Left forelimb (tissue), 1 donor: ENCODE results near the gene SLAMF6.

ENCODE experiments used
- DNase-seq: peaks from one replicate; pipeline ENCODE4 v3.0.0-alpha.2; 2018; ENCODE audit warnings: low spot score

SLAMF6 gene

DNA sequence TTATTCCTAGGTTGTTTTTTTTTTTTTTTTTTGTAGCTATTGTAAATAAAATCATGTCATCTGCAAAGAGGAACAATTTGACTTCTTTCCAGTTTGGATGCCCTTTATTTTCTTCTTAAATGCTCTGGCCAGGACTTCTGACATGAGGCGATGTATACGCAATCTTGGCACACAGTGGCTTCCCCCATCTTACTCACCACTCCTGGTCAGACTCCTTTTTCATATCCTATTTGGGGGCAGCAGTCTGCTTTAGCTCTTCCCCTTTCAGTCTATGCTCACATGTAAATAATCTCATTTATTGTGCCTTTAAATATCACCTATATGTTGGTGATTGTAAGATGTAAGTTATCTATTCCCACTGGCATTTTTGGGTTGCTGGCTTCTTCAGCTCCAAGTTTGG, 56.1 kb downstream of the SLAMF6 start:
- no peak for DNase-seq

DNA sequence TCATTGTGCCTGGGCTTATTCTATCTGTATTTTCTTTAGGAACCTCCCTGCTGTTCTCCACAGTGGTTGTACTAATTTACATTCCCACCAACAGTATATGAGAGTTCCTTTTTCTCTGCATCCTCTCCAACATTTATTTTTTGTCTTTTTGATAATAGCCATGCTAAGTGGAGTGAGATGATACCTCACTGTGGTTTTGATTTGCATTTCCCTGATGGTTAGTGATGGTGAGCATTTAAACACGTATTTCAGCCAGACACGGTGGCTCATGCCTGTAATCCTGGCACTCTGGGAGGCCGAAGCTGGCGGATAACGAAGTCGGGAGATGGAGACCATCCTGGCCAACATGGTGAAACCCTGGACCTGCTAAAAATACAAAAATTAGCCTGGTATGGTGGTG, 57.9 kb downstream of the SLAMF6 start:
- no peak for DNase-seq

DNA sequence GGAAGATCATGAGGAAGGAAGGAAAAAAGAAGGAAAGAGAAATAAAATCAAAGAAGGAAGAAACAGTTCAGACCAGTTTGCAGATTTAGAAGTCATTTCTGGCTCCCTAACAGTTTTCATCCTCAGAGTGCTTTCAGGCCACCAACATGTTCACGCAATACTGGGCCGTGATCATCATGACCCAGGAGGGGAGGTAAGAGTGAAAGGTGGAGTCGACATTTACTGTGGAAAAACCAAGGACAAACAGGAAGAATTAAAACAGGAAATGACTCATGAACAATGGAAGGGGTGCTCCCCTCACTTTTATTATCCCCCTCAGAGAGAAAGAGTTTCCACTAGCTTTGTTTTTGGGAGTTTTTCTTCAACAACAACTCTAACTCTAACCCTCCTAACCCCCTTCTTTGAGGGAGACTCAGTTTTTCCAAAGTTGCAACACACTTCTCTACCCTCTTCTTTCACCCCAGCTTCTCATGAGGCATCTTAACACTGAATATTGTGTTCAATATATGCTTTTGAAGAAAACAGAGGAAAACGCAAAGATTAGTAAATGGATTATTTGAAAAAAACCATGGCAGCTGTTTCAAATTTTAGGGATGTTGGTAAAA, 62.3 kb downstream of the SLAMF6 start:
- no peak for DNase-seq

DNA sequence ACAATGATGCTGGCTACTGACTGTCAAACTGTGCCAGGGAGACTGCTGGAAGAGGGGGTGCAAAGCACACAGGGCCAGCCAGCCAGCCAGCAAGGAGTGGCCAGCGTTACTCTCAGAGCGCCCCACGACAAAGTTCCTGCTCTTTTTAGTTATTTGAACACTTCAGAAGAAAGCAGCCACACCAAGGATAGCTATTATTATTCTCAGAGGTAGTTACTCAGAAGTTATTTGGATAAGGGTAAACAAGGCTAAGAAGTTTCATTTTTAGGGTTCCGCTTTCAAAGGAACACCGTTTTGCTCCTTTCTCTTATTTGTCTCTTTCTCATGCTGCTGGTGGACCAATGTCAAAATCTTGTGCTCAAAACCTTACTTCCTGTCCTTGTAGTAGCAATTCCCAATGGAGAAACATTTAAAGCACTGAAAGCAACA, 62.8 kb downstream of the SLAMF6 start:
- no peak for DNase-seq

DNA sequence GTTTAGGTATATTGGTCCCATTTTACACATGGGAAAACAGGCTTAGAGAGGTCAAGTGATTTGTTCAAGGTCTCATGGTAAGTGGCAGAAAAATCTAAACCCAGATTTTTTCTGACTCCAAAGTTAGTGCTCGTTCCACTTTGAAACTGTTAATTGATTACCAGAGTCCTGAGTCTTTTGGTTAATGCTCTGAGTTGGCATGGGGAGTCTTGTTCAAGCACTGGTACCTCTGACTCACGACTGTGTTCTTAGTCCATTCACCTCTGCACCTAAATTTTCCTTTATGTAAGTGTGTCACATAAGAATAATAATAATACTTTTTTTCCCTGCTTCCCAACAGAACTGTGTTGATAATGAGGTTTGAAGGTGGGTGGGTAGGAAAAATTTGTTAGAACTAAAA, 63.4 kb downstream of the SLAMF6 start:
- no peak for DNase-seq

DNA sequence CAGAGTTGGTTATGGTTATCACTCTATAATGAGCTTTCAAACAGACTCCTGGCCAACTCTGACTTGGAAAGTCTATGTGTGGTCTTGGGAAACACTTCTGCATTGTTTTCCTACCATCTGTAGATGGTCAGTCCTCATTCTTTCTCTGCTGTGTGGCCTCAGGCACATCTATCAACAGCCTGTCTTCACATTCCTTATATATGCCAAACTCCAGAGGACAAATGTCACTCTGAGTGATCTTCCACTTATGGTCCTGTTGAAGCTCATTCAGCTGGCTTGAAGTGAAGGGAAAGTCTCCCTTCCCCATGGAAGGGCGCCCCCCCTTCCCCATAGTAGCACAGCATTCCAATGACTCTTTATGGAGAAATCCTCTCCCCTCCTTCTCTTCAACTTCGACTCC, 64.0 kb downstream of the SLAMF6 start:
- no peak for DNase-seq

DNA sequence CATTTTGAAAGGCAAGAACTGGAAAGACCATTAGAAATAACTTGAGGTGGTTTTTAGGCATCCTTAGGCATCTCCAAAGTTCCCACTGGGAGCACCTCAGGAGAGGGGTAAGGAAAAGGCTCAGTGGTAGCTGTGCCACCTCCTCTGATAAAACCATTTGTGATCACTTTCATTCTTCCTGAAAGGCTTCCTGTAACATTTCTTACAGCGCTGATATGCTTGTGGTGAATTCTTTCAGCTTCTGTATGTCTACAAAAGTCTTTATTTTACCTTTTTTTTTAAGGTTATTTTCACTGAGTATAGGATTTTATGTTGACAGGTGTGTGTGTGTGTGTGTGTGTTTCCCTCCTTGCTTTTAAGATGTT, 67.9 kb downstream of the SLAMF6 start:
- DNase-seq = no peak

DNA sequence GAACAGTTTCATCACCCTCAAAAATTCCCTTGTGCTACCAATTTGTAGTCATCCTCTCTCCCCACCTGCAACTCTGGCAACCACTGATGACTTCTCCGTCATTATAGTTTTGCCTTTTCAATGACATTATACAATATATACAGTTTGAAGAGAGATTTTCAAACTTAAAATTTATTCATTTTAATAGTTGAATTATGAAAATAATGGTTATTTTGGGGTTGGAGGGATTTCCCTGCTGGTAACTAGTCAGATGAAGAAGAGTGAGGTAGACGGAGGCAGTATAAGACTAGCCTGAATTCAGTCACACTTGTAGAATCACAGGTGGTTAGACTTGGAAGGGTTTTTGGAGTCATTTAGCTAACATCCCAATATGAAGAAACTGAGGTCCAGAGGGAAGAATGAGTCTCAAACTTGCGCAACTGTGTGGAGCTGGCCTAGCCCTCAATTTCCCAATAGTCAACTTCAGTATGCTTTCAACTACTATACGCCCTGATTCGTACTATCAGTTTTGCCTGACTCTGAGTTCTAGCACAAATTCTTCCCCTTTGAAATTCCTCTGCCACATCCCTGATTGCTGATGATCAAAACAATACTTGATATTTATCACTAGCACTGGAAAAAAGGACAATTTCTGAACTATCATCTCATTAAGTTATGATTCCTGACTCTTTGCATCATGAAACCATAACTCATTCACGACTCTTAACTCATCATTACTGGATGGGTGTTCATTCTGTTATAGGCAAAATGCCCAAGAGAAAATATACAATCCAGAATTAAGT, 68.5 kb downstream of the SLAMF6 start:
- no peak for DNase-seq

DNA sequence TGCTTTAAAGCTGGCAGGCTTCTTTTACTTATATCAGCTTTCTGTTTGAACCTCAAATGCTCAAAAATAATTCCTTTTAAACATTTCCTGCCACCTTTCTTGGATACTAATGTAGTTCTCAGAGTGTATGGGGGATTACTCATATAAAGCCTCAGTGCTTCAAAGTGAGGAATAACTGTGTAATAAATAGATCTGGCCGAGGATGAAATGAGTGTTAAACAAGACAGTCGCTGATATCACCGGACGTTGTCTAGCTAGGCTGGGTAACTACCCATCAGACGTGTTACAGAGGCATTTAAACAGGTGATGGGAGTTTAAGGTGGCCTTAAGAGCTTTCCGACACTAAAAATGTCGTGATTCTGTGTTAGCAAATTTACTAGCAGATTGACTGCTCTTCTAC, 69.6 kb downstream of the SLAMF6 start:
- DNase-seq = no peak

DNA sequence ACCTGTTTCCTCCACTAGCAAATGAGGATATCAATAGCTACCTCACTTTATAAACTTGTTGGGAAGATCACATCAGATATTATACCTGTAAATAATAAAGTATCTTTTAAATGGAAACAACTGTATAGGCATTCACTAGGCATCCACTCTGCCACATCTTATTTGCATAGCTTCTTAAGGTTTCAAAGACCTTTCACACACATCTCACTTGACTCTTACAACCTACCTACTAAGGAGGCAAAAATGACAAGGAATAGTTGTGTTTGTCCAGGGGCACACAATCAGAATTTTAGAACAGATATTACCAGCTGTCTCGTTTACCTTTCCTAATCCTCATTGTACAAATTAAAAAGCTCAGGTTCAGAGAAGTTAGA, 71.2 kb downstream of the SLAMF6 start:
- no peak for DNase-seq

DNA sequence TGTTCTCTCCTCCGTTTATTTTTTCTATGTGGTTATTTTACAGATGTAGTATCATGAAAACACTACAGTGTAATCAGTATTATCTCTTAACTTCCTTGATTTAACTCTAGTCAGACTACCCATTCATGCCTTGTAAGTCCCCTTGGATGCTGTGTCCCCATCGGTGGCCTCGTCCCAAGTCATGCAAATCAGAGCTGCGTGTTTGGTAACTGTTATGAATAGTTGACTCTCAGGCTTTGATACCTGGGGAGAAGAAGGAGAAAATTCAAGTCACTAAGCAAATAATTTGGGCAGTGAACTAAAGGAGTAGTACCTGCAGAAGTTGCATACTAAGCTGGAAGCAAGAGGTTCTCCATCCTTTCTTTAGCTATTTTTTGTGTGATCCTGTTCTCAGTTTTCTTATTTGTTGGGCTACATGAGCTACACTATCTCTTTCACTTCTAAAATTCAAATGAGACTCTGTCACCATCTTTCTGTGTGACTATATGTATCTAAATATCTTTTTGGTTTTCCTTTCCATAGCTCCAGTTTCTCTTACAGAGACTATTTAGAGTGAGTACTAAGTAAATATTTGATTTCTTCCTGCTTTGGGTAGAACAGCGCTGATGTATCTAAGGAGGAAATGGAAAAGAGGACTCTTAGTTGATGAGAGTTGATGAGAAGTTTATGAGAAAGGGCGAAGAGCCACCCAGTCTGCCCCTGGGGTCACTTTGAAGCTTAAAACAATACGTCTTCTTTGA, 71.8 kb downstream of the SLAMF6 start:
- no peak for DNase-seq

DNA sequence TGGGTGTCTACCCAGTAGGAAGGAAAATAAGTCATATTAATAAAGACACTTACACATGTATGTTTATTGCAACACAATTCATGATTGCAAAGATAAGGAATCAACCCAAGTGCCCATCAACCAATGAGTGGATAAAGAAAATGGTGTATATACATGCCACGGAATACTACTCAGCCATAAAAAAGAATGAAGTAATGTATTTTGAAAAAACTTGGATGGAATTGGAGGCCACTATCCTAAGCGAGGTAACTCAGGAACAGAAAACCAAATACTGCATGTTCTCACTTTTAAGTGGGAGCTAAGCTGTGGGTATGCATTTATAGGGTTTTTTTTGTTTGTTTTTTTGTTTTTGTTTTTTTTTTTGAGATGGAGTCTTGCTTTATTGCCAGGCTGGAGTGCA, 73.6 kb downstream of the SLAMF6 start:
- no peak for DNase-seq

DNA sequence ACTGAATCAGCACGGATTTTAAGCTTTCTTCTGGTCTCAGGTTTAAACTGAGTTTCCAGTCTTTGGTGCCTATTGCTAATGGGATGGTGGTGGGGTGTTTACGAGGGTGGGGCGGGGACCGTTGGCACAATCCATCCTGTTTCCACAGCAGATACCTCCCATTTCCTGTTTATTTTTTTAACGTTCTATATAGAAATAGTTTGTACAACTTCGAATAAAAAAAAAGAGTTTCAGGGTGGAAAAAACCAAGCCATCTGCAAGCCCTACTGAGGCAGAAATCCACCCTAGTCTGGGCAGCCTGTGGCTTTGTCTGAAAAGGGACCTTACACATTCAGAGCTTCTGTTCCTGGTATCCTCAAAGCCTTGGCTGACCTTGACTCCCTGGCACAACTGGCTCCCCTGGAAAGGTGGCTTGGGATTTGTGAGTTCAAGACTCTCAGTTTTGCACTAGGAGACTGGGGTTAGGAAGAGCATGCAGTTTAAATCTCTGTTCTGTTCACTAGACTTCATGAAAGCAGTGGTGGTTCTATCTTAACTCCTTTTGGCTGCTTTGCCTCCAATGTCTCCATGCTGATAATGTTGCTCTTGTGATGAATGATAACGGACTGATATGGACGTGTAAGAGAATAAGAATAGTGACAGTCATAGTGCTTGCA, 76.0 kb downstream of the SLAMF6 start:
- no peak for DNase-seq

DNA sequence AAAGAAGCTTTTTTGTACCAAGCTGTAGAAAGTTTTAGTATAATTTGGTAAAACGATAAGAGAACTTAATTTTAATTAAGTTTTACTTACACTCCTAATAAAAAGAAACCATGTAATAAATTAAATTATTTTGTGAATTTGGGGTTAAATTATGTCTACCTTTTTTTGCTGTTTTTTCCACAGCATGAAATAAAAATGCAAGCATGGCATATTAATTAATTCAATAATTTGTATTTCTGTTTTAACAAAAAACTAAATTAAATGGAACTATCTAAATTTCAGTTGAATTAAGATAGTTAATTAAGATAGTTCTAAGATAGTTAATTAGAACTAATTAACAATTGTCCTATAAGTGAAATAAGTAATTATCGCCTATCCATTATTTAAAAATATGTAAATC, 83.3 kb downstream of the SLAMF6 start:
- no peak for DNase-seq

DNA sequence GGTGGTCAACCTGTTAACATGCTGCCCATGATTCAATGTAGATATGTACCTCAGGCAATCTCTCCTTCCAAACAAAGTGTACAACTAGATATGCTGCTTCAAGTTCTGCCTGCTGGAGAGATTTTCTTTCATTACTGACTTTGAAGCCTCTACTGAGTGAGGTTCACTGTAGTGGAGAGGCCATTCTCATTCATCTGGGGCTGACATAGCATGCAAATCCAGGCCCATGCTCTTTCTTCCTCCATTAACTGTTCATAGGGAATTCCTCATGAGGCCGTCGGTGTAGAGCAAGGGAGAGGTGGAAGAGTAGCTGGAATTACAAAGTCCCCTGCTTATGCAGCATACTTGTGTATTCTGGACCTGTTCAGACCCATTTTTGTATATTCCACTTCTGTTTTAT, 84.1 kb downstream of the SLAMF6 start:
- no peak for DNase-seq

DNA sequence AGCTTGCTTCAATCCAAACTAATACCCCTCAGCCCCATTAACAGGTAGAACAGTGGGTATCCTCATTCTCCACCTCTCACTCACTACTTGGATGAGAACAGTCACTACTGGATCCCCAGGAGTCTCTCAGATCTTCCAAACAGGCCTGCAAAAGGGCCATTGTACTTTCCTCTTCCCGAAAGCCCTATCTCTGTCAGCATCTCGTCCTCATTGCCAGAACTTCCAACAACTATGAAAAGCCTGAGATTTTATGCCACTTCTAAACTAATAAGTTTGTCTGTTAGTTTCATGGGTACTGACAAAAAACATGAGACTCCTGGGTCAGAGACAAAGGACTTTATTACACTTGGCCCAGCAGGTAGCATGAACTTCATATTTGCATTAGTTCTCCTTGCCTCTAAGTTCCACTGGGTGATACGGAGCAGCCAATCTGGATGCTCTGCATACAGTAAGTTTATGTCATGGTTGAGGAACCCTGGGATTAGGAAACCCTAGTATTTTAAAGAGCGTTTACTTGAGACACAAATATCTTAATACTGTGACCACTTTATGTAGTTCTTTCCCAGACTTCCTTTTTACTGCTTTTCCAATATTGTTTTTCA, 84.6 kb downstream of the SLAMF6 start:
- DNase-seq = no peak

DNA sequence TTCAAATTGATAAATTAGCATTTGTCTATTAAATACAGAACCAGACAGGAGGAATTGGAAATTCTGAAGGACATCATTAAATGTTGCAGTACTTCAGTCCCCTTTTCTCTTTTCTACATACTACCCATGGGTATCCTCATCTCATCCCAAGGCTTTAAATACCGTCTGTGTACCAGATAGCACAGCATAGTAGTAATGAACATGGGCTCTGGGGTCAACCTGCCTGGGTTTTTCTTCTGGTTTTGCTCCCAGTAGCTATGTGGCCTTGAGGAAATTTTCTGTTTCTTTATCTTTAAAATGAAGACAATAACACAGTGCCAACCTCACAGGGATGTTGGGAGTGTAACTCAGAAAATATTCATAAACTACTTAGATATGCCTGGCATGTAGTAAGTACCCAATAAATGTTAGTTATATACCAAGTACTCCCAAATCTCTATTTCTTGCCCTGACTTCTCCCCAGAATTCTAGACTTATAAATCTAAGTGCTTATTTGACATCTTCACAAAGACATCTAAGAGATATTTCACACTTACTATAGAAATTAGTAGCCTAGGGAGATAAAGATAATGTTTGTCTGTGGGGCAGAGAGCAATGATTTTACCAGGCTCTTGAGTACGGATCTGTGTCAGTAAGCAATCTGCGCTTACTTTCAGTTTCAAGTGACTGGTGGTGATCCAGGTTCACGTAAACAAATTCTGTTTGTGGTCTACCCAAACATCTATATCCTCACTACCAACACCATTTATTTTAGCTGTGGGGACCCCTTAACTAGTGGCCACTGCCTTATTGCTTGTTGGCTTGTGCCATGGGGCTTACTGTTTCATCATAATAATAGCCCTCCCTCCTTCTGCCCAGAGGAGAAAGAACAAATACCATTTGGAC, 85.4 kb downstream of the SLAMF6 start:
- no peak for DNase-seq

DNA sequence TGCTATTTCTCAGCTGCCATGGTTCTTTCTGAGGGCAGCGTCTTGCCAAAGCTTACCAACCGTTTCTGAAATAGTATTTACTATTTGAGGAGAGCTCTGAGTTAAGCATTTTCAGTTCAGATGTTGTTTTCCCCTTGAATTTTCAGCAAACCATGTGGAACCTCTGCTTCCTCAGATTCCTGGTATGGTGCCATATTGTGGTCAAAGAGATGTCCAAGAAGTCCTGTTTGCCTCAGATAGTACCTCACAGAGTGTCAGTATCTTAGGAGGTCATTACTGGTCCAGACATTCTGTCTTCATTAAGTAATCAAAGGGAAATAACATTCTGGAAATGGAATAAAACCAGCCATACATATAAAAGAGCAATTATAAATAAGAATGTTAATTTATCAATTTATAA, 86.1 kb downstream of the SLAMF6 start:
- no peak for DNase-seq
